ENCODE measurements around the gene IDI2.

DNA sequence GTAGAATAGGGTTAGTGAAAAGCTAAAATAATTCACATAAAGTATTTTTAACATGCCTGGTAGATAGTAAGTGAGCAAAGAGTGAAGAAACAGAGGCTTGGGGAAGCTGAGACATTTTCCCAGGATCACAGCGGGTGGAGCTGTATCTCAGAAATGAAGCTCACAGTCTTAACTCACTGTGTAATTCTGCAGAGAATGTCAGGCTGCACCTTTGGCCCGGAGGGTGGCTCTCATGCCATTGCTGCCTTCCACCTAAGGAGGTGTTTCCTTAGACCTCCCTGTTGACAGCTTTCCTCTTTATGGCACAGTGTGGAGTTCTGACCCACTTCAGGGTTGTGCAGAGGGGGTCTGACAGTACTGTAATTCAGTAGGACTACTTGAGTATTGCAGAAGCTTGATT lies 40.3 kb downstream of the IDI2 start:
- no peak for TF ChIP-seq POLR2AphosphoS5 (IDR thresholded peaks at IDR 0.05; ENCODE audit: insufficient read depth in 1 of 2, low read depth in 1 of 2)
- TF ChIP-seq, protein P1, sequence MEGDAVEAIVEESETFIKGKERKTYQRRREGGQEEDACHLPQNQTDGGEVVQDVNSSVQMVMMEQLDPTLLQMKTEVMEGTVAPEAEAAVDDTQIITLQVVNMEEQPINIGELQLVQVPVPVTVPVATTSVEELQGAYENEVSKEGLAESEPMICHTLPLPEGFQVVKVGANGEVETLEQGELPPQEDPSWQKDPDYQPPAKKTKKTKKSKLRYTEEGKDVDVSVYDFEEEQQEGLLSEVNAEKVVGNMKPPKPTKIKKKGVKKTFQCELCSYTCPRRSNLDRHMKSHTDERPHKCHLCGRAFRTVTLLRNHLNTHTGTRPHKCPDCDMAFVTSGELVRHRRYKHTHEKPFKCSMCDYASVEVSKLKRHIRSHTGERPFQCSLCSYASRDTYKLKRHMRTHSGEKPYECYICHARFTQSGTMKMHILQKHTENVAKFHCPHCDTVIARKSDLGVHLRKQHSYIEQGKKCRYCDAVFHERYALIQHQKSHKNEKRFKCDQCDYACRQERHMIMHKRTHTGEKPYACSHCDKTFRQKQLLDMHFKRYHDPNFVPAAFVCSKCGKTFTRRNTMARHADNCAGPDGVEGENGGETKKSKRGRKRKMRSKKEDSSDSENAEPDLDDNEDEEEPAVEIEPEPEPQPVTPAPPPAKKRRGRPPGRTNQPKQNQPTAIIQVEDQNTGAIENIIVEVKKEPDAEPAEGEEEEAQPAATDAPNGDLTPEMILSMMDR (IDR thresholded peaks at IDR 0.05), result no peak
- TF ChIP-seq POLR2A (IDR thresholded peaks at IDR 0.05), result no peak
